H1 (cell line): ENCODE measurements around the gene LNPEP. TPM values are rescaled to one million over a fixed set of nuclear protein-coding genes. Genes with fewer than 3 reads are reported as not detected.

ENCODE experiments used
- CTCF ChIA-PET: fragments of 300-600 bp; sonication (Branson Sonifier 250); formaldehyde crosslinking; loops from one replicate; lab custom pipeline; 2021; ENCODE audit not compliant: partially characterized antibody; lab: Charles Lee
- POLR2A ChIA-PET: fragments of 300-600 bp; sonication (Branson Sonifier 250); formaldehyde crosslinking; loops from one replicate; lab custom pipeline; 2021; ENCODE audit warnings: inconsistent platforms; ENCODE audit not compliant: partially characterized antibody; lab: Charles Lee
- DNase-seq, 2 experiments: peaks; one replicate each; pipeline versions ENCODE4 v3.0.0 to v3.0.0-alpha.2; 2010 to 2022; ENCODE audit warnings: low spot score in 2 of 2, low read depth in 1 of 2, mixed read lengths in 1 of 2
- FAIRE-seq: peaks from 2 replicates; lab custom pipeline; 2011; peaks lifted over from hg19 to GRCh38; lab: Jason Lieb, UNC
- H2AFZ ChIP-seq: 2 replicates; pipeline ENCODE4 v1.8.1; 2012; ENCODE audit warnings: low read length, inconsistent platforms
- H2AK5ac ChIP-seq: 2 replicates; pipeline ENCODE4 v1.6.1; 2013; ENCODE audit warnings: low read depth, low read length
- H2BK120ac ChIP-seq: replicated peaks from 2 replicates; pipeline ENCODE3; 2013; ENCODE audit warnings: low read depth, low read length, inconsistent platforms
- H2BK12ac ChIP-seq: 2 replicates; pipeline ENCODE4 v1.6.1; 2013; ENCODE audit warnings: low read depth, low read length
- H2BK15ac ChIP-seq: 2 replicates; pipeline ENCODE4 v1.6.1; 2013; ENCODE audit warnings: low read length
- H2BK20ac ChIP-seq: 2 replicates; pipeline ENCODE4 v1.6.1; 2013; ENCODE audit warnings: low read length
- H2BK5ac ChIP-seq: 2 replicates; pipeline ENCODE4 v1.6.1; 2013; ENCODE audit warnings: low read depth, low read length
- H3K14ac ChIP-seq: 2 replicates; pipeline ENCODE4 v1.6.1; 2013; ENCODE audit warnings: inconsistent platforms; ENCODE audit not compliant: insufficient read length
- H3K18ac ChIP-seq: 2 replicates; pipeline ENCODE4 v1.6.1; 2013; ENCODE audit warnings: low read length; ENCODE audit errors: extremely low read depth
- H3K23ac ChIP-seq: 2 replicates; pipeline ENCODE4 v1.6.1; 2013; ENCODE audit warnings: inconsistent platforms; ENCODE audit not compliant: insufficient read length
- H3K23me2 ChIP-seq: 2 replicates; pipeline ENCODE4 v1.6.1; 2013; ENCODE audit warnings: low read depth, low read length
- H3K27ac ChIP-seq: 2 replicates; pipeline ENCODE4 v1.6.1; 2011; ENCODE audit warnings: low read depth, low read length, inconsistent platforms
- H3K27me3 ChIP-seq, 4 experiments: replicated peaks in 1 of 4; 1 replicate in 1 of 4; 2 replicates in 3 of 4; pipeline versions ENCODE4 v1.6.1 to v1.8.1; 2011 to 2013; ENCODE audit warnings: low read length in 3 of 4, mild to moderate bottlenecking in 3 of 4, inconsistent platforms in 2 of 4, mixed read lengths in 2 of 4, moderate library complexity in 1 of 4; ENCODE audit not compliant: control insufficient read depth in 3 of 4, insufficient read depth in 3 of 4; ENCODE audit errors: extremely low read depth in 1 of 4
- H3K36me3 ChIP-seq, 4 experiments: 2 replicates each; pipeline versions ENCODE4 v1.6.1 to v1.8.1; 2011 to 2013; ENCODE audit warnings: mild to moderate bottlenecking in 4 of 4, low read length in 3 of 4, moderate library complexity in 2 of 4, control low read depth in 1 of 4, inconsistent platforms in 1 of 4; ENCODE audit not compliant: insufficient read depth in 4 of 4, control insufficient read depth in 2 of 4
- H3K4ac ChIP-seq: replicated peaks from 2 replicates; pipeline ENCODE3; 2013; ENCODE audit warnings: low read length, low read depth, mixed read lengths, inconsistent platforms; ENCODE audit not compliant: insufficient read length
- H3K4me1 ChIP-seq, 4 experiments: replicated peaks in 1 of 4; 1 replicate in 1 of 4; 2 replicates in 3 of 4; pipeline versions ENCODE4 v1.6.1 to v1.8.1; 2011 to 2013; ENCODE audit warnings: low read length in 3 of 4, inconsistent platforms in 2 of 4, mixed read lengths in 1 of 4; ENCODE audit not compliant: insufficient read depth in 4 of 4, control insufficient read depth in 3 of 4
- H3K4me2 ChIP-seq, 2 experiments: 2 replicates each; pipeline versions ENCODE4 v1.6.1 to v1.8.1; 2011 to 2013; ENCODE audit warnings: low read depth in 2 of 2, low read length in 2 of 2, control low read depth in 1 of 2, inconsistent platforms in 1 of 2, mild to moderate bottlenecking in 1 of 2; ENCODE audit not compliant: insufficient read depth in 1 of 2
- H3K4me3 ChIP-seq, 4 experiments: fragments of 200-600, 300-600 bp in 1 of 4; sonication (generic), shearing (Covaris generic), sonication (Bioruptor Twin) in 1 of 4; 2 replicates each; pipeline versions ENCODE4 v1.5.1 to v1.8.1; 2011 to 2016; ENCODE audit warnings: low read length in 4 of 4, low read depth in 3 of 4, control low read depth in 2 of 4, inconsistent platforms in 2 of 4, mild to moderate bottlenecking in 2 of 4, mixed read lengths in 1 of 4, moderate library complexity in 1 of 4; ENCODE audit not compliant: insufficient read depth in 2 of 4; ENCODE audit errors: extremely low read depth in 1 of 4
- H3K56ac ChIP-seq: replicated peaks from 2 replicates; pipeline ENCODE3; 2013; ENCODE audit warnings: low read depth, mild to moderate bottlenecking, mixed read lengths, low read length, inconsistent platforms; ENCODE audit not compliant: insufficient read length
- H3K79me1 ChIP-seq: 2 replicates; pipeline ENCODE4 v1.6.1; 2013; ENCODE audit warnings: low read depth, low read length, control low read depth
- H3K79me2 ChIP-seq, 2 experiments: 2 replicates each; pipeline versions ENCODE4 v1.6.1 to v1.8.1; 2012 to 2013; ENCODE audit warnings: low read length in 2 of 2, mild to moderate bottlenecking in 2 of 2, inconsistent platforms in 1 of 2; ENCODE audit not compliant: insufficient read depth in 2 of 2, control insufficient read depth in 1 of 2
- H3K9ac ChIP-seq, 4 experiments: replicated peaks in 1 of 4; 1 replicate in 1 of 4; 2 replicates in 3 of 4; pipeline versions ENCODE4 v1.6.1 to v1.8.1; 2011 to 2013; ENCODE audit warnings: low read depth in 3 of 4, low read length in 3 of 4, control low read depth in 2 of 4, mild to moderate bottlenecking in 2 of 4, moderate library complexity in 2 of 4, inconsistent platforms in 1 of 4; ENCODE audit errors: extremely low read depth in 1 of 4
- H3K9me3 ChIP-seq, 2 experiments: 2 replicates each; pipeline versions ENCODE4 v1.6.1 to v1.8.1; 2012 to 2013; ENCODE audit warnings: mild to moderate bottlenecking in 2 of 2, moderate library complexity in 2 of 2, control low read depth in 1 of 2, inconsistent platforms in 1 of 2, low read depth in 1 of 2, low read length in 1 of 2, mixed read lengths in 1 of 2; ENCODE audit not compliant: insufficient read depth in 2 of 2
- H4K20me1 ChIP-seq, 2 experiments: replicated peaks in 1 of 2; 2 replicates each; pipeline versions ENCODE3 to v1.8.1; 2011 to 2013; ENCODE audit warnings: inconsistent platforms in 2 of 2, low read length in 2 of 2, mild to moderate bottlenecking in 1 of 2; ENCODE audit not compliant: insufficient read depth in 2 of 2, control insufficient read depth in 1 of 2
- H4K5ac ChIP-seq: 2 replicates; pipeline ENCODE4 v1.6.1; 2013; ENCODE audit warnings: low read length, low read depth, mixed read lengths, inconsistent platforms; ENCODE audit not compliant: insufficient read length
- H4K8ac ChIP-seq: 2 replicates; pipeline ENCODE4 v1.8.0; 2013; ENCODE audit warnings: mild to moderate bottlenecking, moderate library complexity, low read length, inconsistent platforms; ENCODE audit not compliant: insufficient read depth; ENCODE audit errors: extremely low read depth
- H4K91ac ChIP-seq: replicated peaks from 2 replicates; pipeline ENCODE3; 2013; ENCODE audit warnings: low read length, mixed read lengths, inconsistent platforms; ENCODE audit not compliant: insufficient read length
- PHF8 ChIP-seq: fragments of 200-600 bp; sonication (generic); conservative IDR thresholded peaks from 2 replicates; pipeline ENCODE4 v1.7.1; 2012; ENCODE audit warnings: low read depth, mild to moderate bottlenecking, inconsistent platforms, low read length, moderate library complexity
- POLR2AphosphoS5 ChIP-seq: IDR thresholded peaks from 2 replicates; pipeline ENCODE4 v1.6.1; 2011; ENCODE audit warnings: low read depth, low read length
- TEAD4 ChIP-seq: IDR thresholded peaks from 2 replicates; pipeline ENCODE4 v1.6.1; 2012; ENCODE audit warnings: low read depth, low read length, inconsistent platforms, mixed read lengths
- WGBS, 2 experiments: shearing (Covaris generic) in 1 of 2; methylation state at CpG; one replicate each; pipeline versions ENCODE4 v1.1.6 to v1.1.7; 2013 to 2015; ENCODE audit warnings: low lambda C conversion rate in 2 of 2, mixed read lengths in 2 of 2, inconsistent platforms in 1 of 2, low coverage in 1 of 2, missing lambda C conversion rate in 1 of 2; ENCODE audit not compliant: insufficient replicate concordance in 2 of 2, insufficient coverage in 1 of 2, insufficient read length in 1 of 2; ENCODE audit errors: extremely low coverage in 1 of 2, missing lambda C conversion rate in 1 of 2; 5-methylcytosine and 5-hydroxymethylcytosine counted together
- polyA plus RNA-seq, 7 experiments: library from polyadenylated mRNA; depleted of rRNA in 3 of 7; stranded (reverse) in 5 of 7; unstranded in 2 of 7; fragments of >200 nt in 5 of 7; fragments of 200-250 nt in 2 of 7; gene quantifications; 1 replicate in 5 of 7; 2 replicates in 1 of 7; 4 replicates in 1 of 7; pipeline versions ENCODE4 v1.2.1 to v1.2.3, GENCODE V29; 2011 to 2013; ENCODE audit warnings: missing spikeins in 2 of 7, mixed read lengths in 2 of 7
- total RNA-seq: library from RNA; stranded (reverse); fragmentation: NEBNext Ultra II Directional; extraction: Animal tissue kit (Norgen Biotek cat#: 25700); gene quantifications from 2 replicates; pipeline ENCODE4 v1.2.1, GENCODE V29; 2021

The LNPEP gene
- total and polyA plus RNA-seq, 2 of the 8 experiments (the other 6 are each of a cell fraction or from before 2014, with no cell fraction given): 1.8 to 4.5 TPM

DNA sequence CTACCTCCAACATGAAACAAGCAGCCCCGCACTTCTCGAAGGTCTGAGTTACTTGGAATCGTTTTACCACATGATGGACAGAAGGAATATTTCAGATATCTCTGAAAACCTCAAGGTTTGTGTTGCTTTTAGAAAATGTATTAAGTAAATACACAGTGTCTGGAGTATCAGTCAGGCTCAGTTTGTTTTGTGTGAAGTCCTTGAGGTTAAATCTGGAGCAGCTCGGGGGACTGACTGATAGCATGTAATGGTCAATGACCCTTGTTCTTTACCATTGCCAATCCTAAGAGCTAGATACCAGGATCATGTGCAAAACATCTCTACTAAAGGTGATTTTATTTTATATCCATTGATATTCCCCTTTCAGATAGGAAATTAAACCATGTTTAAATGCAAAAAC lies 26.9 kb upstream of the LNPEP start:
- Histone ChIP-seq H3K4me2 (no peak overlapping the region), H2AFZ (no peak overlapping the region), H4K20me1 (no peaks in the 10 kb centered on the region), H4K5ac (no peak overlapping the region), H4K91ac (no peak overlapping the region), H3K18ac (no peak overlapping the region), H3K27ac (no peak overlapping the region), H3K9me3 (no peaks in the 10 kb centered on the region), H3K23me2 (no peaks in the 10 kb centered on the region; the same call in 1 of the 2 replicates), H2BK20ac (no peak overlapping the region), H2BK15ac (no peak overlapping the region), H3K27me3 (no peaks in the 10 kb centered on the region), H3K4me1 (no peaks in the 10 kb centered on the region), H3K79me1 (no peaks in the 10 kb centered on the region), H3K79me2 (no peaks in the 10 kb centered on the region), H3K36me3 (no peaks in the 10 kb centered on the region), H2AK5ac (no peak overlapping the region), H2BK120ac (no peak overlapping the region), H3K9ac (no peak overlapping the region), H3K4ac (no peak overlapping the region), H3K56ac (no peak overlapping the region), H3K14ac (no peak overlapping the region), H3K23ac (no peak overlapping the region), H4K8ac (no peak overlapping the region), H3K4me3 (no peak overlapping the region), H2BK12ac (no peak overlapping the region), H2BK5ac (no peak overlapping the region)
- 94% methylated on average over 4 of the region's 4 CpGs; no CpG with 5 or more reads in 1 of the 2 experiments for WGBS, 2 experiments
- TF ChIP-seq TEAD4: no peak
- TF ChIP-seq POLR2AphosphoS5: no peak
- TF ChIP-seq PHF8: no peak
- FAIRE-seq (no peak), DNase-seq (no peak)
- CTCF ChIA-PET: interaction anchor here (0.7 to 1.0 kb wide), 3 partner anchors 12 to 41 kb away, joined by 3 read pairs; no protein-coding TSS in a partner anchor
- POLR2A ChIA-PET: no interaction called here
